Choroid plexus epithelial cell (primary cell): Measurements from ENCODE around the gene PRTFDC1.

Source experiments
- DNase-seq: peaks from one replicate; pipeline ENCODE4 v3.0.0-alpha.2; 2010; ENCODE audit warnings: low read depth
- H3K4me3 ChIP-seq: 2 replicates; pipeline ENCODE4 v1.5.1; 2011; ENCODE audit warnings: low read depth, mild to moderate bottlenecking, control low read depth, low read length, moderate library complexity
- CTCF ChIP-seq: conservative IDR thresholded peaks from 2 replicates; pipeline ENCODE4 v1.5.1; 2011; ENCODE audit warnings: low read depth, mild to moderate bottlenecking, control low read depth, inconsistent platforms, low read length, moderate library complexity

PRTFDC1 gene

GRCh38 chr10:24821986-24822385, 130.4 kb downstream of the PRTFDC1 start:
- H3K4me3 ChIP-seq = no peak overlapping the region
- DNase-seq = peak; percentile 6
- no peak for TF ChIP-seq CTCF

- DNase-seq = no peak
- TF ChIP-seq CTCF = no peak
- H3K4me3 ChIP-seq = no peak overlapping the region
These were observed 135.5 kb downstream of the PRTFDC1 start for GRCh38 chr10:24816868-24817396.

GRCh38 chr10:24814568-24815313, 137.7 kb downstream of the PRTFDC1 start:
- peak; percentile 23 for DNase-seq
- no peak for TF ChIP-seq CTCF
- H3K4me3 ChIP-seq = no peak overlapping the region

GRCh38 chr10:24813856-24814255, 138.6 kb downstream of the PRTFDC1 start:
- no peak for TF ChIP-seq CTCF
- DNase-seq = no peak
- no peak overlapping the region for H3K4me3 ChIP-seq

GRCh38 chr10:24806262-24806661, 146.1 kb downstream of the PRTFDC1 start:
- TF ChIP-seq CTCF = no peak
- H3K4me3 ChIP-seq = no peak overlapping the region
- DNase-seq = no peak

GRCh38 chr10:24804956-24805355, 147.4 kb downstream of the PRTFDC1 start:
- TF ChIP-seq CTCF = no peak
- no peak for DNase-seq
- H3K4me3 ChIP-seq = no peak overlapping the region

GRCh38 chr10:24804392-24804791, 148.0 kb downstream of the PRTFDC1 start:
- H3K4me3 ChIP-seq = no peak overlapping the region
- no peak for TF ChIP-seq CTCF
- DNase-seq = no peak
